Putamen (tissue), 1 donor: Measurements from ENCODE around the gene PCDHB7.
A peak's percentile ranks its signal among the peaks of the same experiment; 100 is the strongest.
"Not testable (repeated sequence)": the region's sequence is repeated elsewhere in the genome, so short reads cannot be mapped to it uniquely, and the experiment has no call there.

Experiments used
- DNase-seq: peaks from one replicate; pipeline ENCODE4 v3.0.0-alpha.2; 2016; ENCODE audit warnings: low spot score

The PCDHB7 gene

DNA sequence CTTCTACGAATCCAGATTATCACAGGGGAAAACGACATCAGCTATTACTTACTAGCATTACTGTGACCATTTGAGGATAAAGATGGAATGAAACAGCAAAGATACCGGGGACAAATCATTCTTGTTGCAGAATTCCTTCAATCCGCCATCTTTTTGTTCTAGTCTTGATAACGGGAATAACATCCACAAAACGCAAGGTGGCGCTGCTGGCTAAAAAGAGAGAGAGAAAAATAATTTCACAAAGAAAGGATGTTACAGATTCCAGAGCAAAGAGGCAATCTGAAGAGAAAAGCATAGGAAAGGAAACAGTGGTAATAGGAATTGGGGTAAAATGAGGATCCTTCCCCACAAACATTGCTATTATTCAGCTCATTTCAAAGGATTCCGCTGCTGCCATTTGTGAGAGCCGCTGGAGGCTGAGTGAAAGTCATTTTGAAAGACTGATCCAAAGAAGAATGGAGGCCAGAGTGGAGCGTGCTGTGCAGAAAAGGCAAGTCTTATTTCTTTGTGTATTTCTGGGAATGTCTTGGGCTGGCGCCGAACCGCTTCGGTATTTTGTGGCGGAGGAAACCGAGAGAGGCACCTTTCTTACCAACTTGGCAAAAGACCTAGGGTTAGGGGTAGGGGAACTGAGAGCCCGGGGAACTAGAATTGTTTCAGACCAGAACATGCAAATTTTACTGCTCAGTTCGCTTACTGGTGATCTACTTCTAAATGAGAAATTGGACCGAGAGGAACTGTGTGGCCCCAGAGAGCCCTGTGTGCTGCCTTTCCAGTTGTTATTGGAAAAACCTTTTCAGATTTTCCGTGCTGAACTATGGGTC is at the start of gene PCDHB7:
Gene PCDHB7, plus strand, starts transcription at position 264 of the 824 bp plus-strand sequence. Its CDS starts 192 bp downstream, at position 456.
- peak; percentile 11 for DNase-seq

DNA sequence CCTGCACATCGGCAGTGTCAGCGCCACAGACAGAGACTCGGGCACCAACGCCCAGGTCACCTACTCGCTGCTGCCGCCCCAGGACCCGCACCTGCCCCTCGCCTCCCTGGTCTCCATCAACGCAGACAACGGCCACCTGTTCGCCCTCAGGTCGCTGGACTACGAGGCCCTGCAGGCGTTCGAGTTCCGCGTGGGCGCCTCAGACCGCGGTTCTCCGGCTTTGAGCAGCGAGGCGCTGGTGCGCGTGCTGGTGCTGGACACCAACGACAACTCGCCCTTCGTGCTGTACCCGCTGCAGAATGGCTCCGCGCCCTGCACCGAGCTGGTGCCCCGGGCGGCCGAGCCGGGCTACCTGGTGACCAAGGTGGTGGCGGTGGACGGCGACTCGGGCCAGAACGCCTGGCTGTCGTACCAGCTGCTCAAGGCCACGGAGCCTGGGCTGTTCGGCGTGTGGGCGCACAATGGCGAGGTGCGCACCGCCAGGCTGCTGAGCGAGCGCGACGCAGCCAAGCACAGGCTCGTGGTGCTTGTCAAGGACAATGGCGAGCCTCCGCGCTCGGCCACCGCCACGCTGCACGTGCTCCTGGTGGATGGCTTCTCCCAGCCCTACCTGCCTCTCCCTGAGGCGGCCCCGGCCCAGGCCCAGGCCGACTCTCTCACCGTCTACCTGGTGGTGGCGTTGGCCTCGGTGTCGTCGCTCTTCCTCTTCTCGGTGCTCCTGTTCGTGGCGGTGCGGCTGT is 48.9 kb upstream of the PCDHB7 start:
- not testable (repeated sequence) for DNase-seq

GRCh38 chr5:141127305-141127704 is 45.1 kb upstream of the PCDHB7 start:
- no peak for DNase-seq

- DNase-seq, result no peak
Measured at GRCh38 chr5:141135030-141135717, 37.3 kb upstream of the PCDHB7 start, which contains the start of gene PCDHB5. PCDHB5 (plus strand) TSS chr5:141135206; CDS start chr5:141135435, 229 bp downstream.

GRCh38 chr5:141135718-141136266 is 36.7 kb upstream of the PCDHB7 start:
- no peak for DNase-seq

GRCh38 chr5:141137346-141137745 is 35.1 kb upstream of the PCDHB7 start:
- not testable (repeated sequence) for DNase-seq

- DNase-seq, result no peak
Measured at GRCh38 chr5:141149812-141150211, 22.6 kb upstream of the PCDHB7 start, which contains the start of gene PCDHB6. PCDHB6 (plus strand) TSS chr5:141150057; CDS start chr5:141150258, 201 bp downstream.

- no peak for DNase-seq
Measured at GRCh38 chr5:141150224-141150992, 22.0 kb upstream of the PCDHB7 start.

DNA sequence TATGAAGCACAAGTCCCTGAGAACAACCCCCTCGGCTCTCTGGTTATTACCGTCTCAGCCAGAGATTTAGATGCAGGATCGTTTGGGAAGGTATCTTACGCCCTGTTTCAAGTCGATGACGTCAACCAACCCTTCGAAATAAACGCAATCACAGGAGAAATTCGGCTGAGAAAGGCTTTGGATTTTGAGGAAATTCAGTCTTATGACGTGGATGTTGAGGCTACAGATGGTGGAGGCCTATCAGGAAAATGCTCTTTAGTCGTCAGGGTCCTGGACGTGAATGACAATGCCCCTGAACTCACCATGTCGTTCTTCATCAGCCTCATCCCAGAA is 21.5 kb upstream of the PCDHB7 start:
- DNase-seq, result no peak

DNA sequence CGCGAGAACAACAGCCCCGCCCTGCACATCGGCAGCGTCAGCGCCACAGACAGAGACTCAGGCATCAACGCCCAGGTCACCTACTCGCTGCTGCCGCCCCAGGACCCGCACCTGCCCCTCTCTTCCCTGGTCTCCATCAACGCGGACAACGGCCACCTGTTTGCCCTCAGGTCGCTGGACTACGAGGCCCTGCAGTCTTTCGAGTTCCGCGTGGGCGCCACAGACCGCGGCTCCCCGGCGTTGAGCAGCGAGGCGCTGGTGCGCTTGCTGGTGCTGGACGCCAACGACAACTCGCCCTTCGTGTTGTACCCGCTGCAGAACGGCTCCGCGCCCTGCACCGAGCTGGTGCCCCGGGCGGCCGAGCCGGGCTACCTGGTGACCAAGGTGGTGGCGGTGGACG is 20.8 kb upstream of the PCDHB7 start:
- DNase-seq, result not testable (repeated sequence)

- not testable (repeated sequence) for DNase-seq
Measured at GRCh38 chr5:141152096-141152495, 20.3 kb upstream of the PCDHB7 start.

- no peak for DNase-seq
Measured at GRCh38 chr5:141155540-141156374, 16.7 kb upstream of the PCDHB7 start.

- DNase-seq, result not testable (repeated sequence)
Measured at GRCh38 chr5:141157356-141157755, 15.1 kb upstream of the PCDHB7 start.

- not testable (repeated sequence) for DNase-seq
Measured at GRCh38 chr5:141157901-141158300, 14.5 kb upstream of the PCDHB7 start.

- DNase-seq, result not testable (repeated sequence)
Measured at GRCh38 chr5:141174291-141175104, 2.1 kb downstream of the PCDHB7 start.

GRCh38 chr5:141175933-141176332 is 3.5 kb downstream of the PCDHB7 start:
- DNase-seq, result no peak

GRCh38 chr5:141177577-141178191 is 5.2 kb downstream of the PCDHB7 start, which contains the start of gene PCDHB8:
PCDHB8 (plus strand) TSS chr5:141177790; CDS start chr5:141178035, 245 bp downstream.
- not testable (repeated sequence) for DNase-seq

DNA sequence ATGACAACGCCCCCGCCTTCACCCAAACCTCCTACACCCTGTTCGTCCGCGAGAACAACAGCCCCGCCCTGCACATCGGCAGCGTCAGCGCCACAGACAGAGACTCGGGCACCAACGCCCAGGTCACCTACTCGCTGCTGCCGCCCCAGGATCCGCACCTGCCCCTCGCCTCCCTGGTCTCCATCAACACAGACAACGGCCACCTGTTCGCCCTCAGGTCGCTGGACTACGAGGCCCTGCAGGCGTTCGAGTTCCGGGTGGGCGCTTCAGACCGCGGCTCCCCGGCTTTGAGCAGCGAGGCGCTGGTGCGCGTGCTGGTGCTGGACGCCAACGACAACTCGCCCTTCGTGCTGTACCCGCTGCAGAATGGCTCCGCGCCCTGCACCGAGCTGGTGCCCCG is 6.9 kb downstream of the PCDHB7 start:
- not testable (repeated sequence) for DNase-seq

DNA sequence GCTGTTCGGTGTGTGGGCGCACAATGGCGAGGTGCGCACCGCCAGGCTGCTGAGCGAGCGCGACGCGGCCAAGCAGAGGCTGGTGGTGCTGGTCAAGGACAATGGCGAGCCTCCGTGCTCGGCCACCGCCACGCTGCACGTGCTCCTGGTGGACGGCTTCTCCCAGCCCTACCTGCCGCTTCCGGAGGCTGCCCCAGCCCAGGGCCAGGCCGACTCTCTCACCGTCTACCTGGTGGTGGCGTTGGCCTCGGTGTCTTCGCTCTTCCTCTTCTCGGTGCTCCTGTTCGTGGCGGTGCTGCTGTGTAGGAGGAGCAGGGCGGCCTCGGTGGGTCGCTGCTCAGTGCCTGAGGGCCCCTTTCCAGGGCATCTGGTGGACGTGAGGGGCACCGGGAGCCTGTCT is 7.4 kb downstream of the PCDHB7 start:
- not testable (repeated sequence) for DNase-seq
